Spleen (tissue), 11 donors: ENCODE measurements around the gene GAS2. TPM values are rescaled to one million over a fixed set of nuclear protein-coding genes. Genes with fewer than 3 reads are reported as not detected.

Experiments used
- DNase-seq: peaks from one replicate; pipeline ENCODE4 v3.0.0-alpha.2; 2020
- H3K27ac ChIP-seq, 8 donors: fragments of 200-600 bp; sonication (generic) in 7 of 8; 1 replicate in 4 of 8; 2 replicates in 4 of 8; pipeline versions ENCODE4 v1.5.0 to v1.8.0; 2016 to 2021; ENCODE audit warnings: inconsistent platforms in 4 of 8, mild to moderate bottlenecking in 4 of 8, moderate library complexity in 1 of 8
- H3K27me3 ChIP-seq, 7 donors: fragments of 200-600 bp; sonication (generic) in 6 of 7; replicated peaks in 1 of 7; 1 replicate in 4 of 7; 2 replicates in 3 of 7; pipeline versions ENCODE4 v1.5.0 to v1.8.0; 2016 to 2021; ENCODE audit warnings: inconsistent platforms in 3 of 7, mild to moderate bottlenecking in 1 of 7
- H3K36me3 ChIP-seq, 6 donors: fragments of 200-600 bp; sonication (generic) in 5 of 6; 1 replicate in 4 of 6; 2 replicates in 2 of 6; pipeline versions ENCODE4 v1.5.0 to v1.8.0; 2016 to 2021; ENCODE audit warnings: inconsistent platforms in 2 of 6
- H3K4me1 ChIP-seq, 6 donors: fragments of 200-600 bp; sonication (generic) in 5 of 6; 1 replicate in 3 of 6; 2 replicates in 3 of 6; pipeline versions ENCODE4 v1.5.0 to v1.8.0; 2016 to 2021; ENCODE audit warnings: inconsistent platforms in 3 of 6
- H3K4me3 ChIP-seq, 8 donors: fragments of 200-600 bp; sonication (generic) in 7 of 8; 1 replicate in 4 of 8; 2 replicates in 4 of 8; pipeline versions ENCODE4 v1.5.0 to v1.8.0; 2016 to 2021; ENCODE audit warnings: inconsistent platforms in 4 of 8, mild to moderate bottlenecking in 4 of 8, moderate library complexity in 2 of 8
- H3K9me3 ChIP-seq, 8 donors: fragments of 200-600 bp; sonication (generic) in 7 of 8; 1 replicate in 4 of 8; 2 replicates in 4 of 8; pipeline versions ENCODE4 v1.5.0 to v1.8.0; 2016 to 2021; ENCODE audit warnings: inconsistent platforms in 4 of 8
- POLR2A ChIP-seq, 3 donors: fragments of 450-650 bp; IDR thresholded peaks; one replicate each; pipeline ENCODE4 v1.5.1; 2017; ENCODE audit warnings: antibody characterized with exemption in 3 of 3, mild to moderate bottlenecking in 1 of 3
- POLR2AphosphoS5 ChIP-seq, 3 donors: sonication (generic); formaldehyde crosslinking; IDR thresholded peaks; one replicate each; pipeline ENCODE4 v1.5.1; 2017; ENCODE audit warnings: antibody characterized with exemption in 3 of 3
- WGBS, 5 donors: extraction: QIAGEN DNeasy Blood & Tissue Kit in 3 of 5; methylation state at CpG; one replicate each; pipeline versions ENCODE4 v1.1.5 to v1.1.7; 2013 to 2018; 5-methylcytosine and 5-hydroxymethylcytosine counted together
- intact Hi-C: fragments of 100-400 bp; cut with DNase I; formaldehyde crosslinking; loops from one replicate; pipeline ENCODE4 v1.15.0; 2023; ENCODE audit warnings: low total_unique reads
- polyA plus RNA-seq, 3 donors: library from polyadenylated mRNA; stranded (reverse); fragments of 200-250 nt; gene quantifications; one replicate each; pipeline ENCODE4 v1.2.1, GENCODE V29; 2013
- total RNA-seq, 7 donors: library from RNA; depleted of rRNA in 3 of 7; stranded (reverse); fragments of >200 nt in 3 of 7; fragmentation: NEBNext Ultra II Directional in 4 of 7; extraction: Animal tissue kit (Norgen Biotek cat#: 25700) in 4 of 7; gene quantifications; one replicate each; pipeline versions ENCODE4 v1.1.0 to v1.2.1, GENCODE V29; 2016 to 2021
- TF ChIP-seq, protein P1 (sequence below), 11 experiments: fragments of 200-600 bp in 7 of 11; fragments of 450-650 bp in 4 of 11; sonication (generic) in 4 of 11; IDR thresholded peaks in 8 of 11; conservative IDR thresholded peaks in 3 of 11; 1 replicate in 7 of 11; 2 replicates in 4 of 11; pipeline versions ENCODE4 v1.4.0 to v1.8.0; 2016 to 2021; ENCODE audit warnings: antibody characterized with exemption in 11 of 11, inconsistent platforms in 4 of 11, mild to moderate bottlenecking in 1 of 11
- donor health status: healthy with polysubstance abuse.
- donor health status: DM: no; HTN: no; CAD: no; lungs with moderate emphysema.
- donor health status: DM: no; HTN: no; CAD: no.
- donor health status: Bipolar disorder and iron deficiency.
- donor health status: healthy.
- donor health status: DM: no; HTN: no; CAD: no.
- donor health status: DM: yes; HTN: yes; CAD: no.

The GAS2 gene
- total and polyA plus RNA-seq, 10 donors = 1.1 to 9.1 (median 2.2) TPM

DNA sequence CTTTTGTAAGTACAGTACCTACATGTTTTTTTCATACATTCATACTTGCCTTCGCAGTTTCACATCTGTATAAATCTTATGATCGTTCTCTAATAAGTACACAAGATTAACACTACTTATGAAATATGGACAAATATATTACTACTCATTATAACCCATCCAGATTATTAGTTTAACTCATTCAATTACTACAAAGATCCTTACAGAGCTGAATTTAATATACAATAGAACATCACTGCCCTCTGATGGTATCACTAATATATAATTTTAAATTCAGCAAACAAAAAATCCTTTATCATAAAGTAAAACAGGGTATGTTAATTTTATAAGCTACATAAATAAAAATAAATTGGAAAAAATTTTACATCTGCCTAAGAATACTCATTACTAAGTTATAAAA is 155.8 kb downstream of the GAS2 start:
- intact Hi-C loops = no loop called here
- Histone ChIP-seq H3K27ac (no peak overlapping the region), H3K27me3 (no peaks in the 10 kb centered on the region), H3K4me3 (no peak overlapping the region), H3K9me3 (no peaks in the 10 kb centered on the region), H3K4me1 (peaks cover 0 to 4% (median 0%) of the 10 kb centered on the region in 6 donors), H3K36me3 (peaks cover 0 to 100% (median 37%) of the 10 kb centered on the region in 6 donors)
- no peak for DNase-seq
- TF ChIP-seq POLR2A (IDR thresholded peaks at IDR 0.05) = no peak
- TF ChIP-seq, protein P1, sequence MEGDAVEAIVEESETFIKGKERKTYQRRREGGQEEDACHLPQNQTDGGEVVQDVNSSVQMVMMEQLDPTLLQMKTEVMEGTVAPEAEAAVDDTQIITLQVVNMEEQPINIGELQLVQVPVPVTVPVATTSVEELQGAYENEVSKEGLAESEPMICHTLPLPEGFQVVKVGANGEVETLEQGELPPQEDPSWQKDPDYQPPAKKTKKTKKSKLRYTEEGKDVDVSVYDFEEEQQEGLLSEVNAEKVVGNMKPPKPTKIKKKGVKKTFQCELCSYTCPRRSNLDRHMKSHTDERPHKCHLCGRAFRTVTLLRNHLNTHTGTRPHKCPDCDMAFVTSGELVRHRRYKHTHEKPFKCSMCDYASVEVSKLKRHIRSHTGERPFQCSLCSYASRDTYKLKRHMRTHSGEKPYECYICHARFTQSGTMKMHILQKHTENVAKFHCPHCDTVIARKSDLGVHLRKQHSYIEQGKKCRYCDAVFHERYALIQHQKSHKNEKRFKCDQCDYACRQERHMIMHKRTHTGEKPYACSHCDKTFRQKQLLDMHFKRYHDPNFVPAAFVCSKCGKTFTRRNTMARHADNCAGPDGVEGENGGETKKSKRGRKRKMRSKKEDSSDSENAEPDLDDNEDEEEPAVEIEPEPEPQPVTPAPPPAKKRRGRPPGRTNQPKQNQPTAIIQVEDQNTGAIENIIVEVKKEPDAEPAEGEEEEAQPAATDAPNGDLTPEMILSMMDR (IDR thresholded peaks at IDR 0.05 in 8 of 11, conservative IDR thresholded peaks at IDR 0.05 in 3 of 11) = no peak
- 91 to 96% (median 94%) methylated on average over 2 of the region's 2 CpGs for WGBS, 5 donors

DNA sequence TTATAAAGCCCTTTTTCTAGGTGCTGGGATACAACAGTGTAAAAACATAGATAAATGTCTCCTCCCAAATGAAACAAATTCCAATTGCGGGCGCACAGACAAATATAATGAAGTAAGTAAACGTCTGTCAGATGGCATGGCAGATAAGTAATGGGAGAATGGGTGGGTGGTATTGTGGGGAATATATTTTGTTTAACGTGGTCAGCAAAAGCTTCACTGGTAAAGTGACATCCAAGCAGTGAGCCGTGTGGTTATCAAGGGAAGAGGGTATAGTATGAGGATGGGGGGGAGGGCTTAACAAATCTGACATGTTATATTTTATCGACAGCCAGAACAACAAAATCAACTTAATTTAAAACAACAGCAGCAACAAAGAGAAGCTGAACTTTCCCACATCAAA is 162.0 kb downstream of the GAS2 start:
- TF ChIP-seq POLR2AphosphoS5 (IDR thresholded peaks at IDR 0.05) = no peak
- no peak for TF ChIP-seq POLR2A (IDR thresholded peaks at IDR 0.05)
- TF ChIP-seq, protein P1 (IDR thresholded peaks at IDR 0.05 in 8 of 11, conservative IDR thresholded peaks at IDR 0.05 in 3 of 11) = no peak
- Histone ChIP-seq H3K36me3 (peaks cover 0 to 40% (median 14%) of the 10 kb centered on the region in 6 donors), H3K4me1 (peaks cover 6 to 33% (median 22%) of the 10 kb centered on the region in 6 donors), H3K27me3 (no peaks in the 10 kb centered on the region), H3K9me3 (no peaks in the 10 kb centered on the region), H3K27ac (no peak overlapping the region), H3K4me3 (peak overlapping the region in 6 of 8 donors; percentile 75 to 96 (median 89))
- DNase-seq = no peak
- WGBS, 5 donors = 53 to 63% (median 57%) methylated on average over 6 of the region's 6 CpGs
- intact Hi-C loops = no loop called here

DNA sequence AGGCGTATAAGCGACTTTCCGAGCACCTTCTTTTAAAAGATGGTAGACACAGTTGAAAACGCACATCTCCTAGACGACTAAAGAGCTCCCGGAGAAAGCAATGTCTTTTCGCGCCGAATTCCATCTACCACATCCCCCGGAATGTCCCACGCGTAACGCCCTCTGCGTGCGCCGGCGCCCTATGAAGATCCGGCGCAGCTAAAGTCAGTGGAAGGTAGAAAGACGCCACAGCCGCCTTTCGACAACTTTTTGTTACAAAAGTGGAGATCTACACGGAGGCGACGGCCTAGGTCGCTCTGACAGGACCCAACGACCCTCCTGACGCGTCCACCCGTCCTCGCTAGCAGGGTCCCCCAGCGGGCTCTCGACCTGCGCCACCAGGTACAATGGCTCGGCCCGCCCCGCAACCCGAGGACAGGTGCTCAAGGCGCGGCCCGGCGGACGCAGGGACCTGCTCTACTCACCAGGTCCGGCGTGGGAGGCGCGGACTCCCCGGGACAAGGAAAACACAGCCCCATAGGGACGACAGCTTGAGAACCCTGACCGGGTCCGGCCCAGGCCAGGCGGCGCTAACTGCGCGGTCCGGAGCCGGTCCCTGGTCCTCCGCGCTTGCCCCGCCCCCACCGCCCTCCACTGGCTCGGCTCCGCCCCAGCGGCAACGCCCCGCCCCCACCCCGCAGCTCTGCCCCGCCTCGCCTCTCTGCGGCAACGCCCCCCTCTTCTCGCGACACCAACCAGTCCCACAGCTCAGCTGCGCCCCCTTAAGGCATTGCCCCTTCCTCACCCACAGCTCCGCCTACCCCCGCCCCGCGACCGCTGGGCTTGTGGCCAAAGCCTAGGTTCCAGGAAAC is 163.0 kb downstream of the GAS2 start, which contains the start of gene SVIP:
TSS of gene SVIP (minus strand) at position 571 of the 851 bp plus-strand sequence. CDS start at position 518, 53 bp downstream.
- WGBS, 5 donors = 0 to 1% (median 0%) methylated on average over 30 to 78 of the region's 79 CpGs
- peak; percentile 98 for DNase-seq
- peaks cover 6 to 33% (median 22%) of the 10 kb centered on the region in 6 donors for H3K4me1 ChIP-seq
- peaks cover 0 to 29% (median 9%) of the 10 kb centered on the region in 6 donors for H3K36me3 ChIP-seq
- peak within 1 kb of the TSS; percentile 75 to 96 (median 90) for H3K4me3 ChIP-seq
- H3K27ac ChIP-seq = peak within 1 kb of the TSS; percentile 80 to 95 (median 91)
- no peaks in the 10 kb centered on the region for H3K9me3 ChIP-seq
- H3K27me3 ChIP-seq = no peaks in the 10 kb centered on the region
- intact Hi-C loops = no loop called here
- TF ChIP-seq, protein P1 (IDR thresholded peaks at IDR 0.05 in 8 of 11, conservative IDR thresholded peaks at IDR 0.05 in 3 of 11) = peak; percentile 55 to 88 (median 73)
- TF ChIP-seq POLR2AphosphoS5 (IDR thresholded peaks at IDR 0.05) (peak; percentile 86 to 92 (median 91)), POLR2A (IDR thresholded peaks at IDR 0.05) (peak in 2 of 3 donors; percentile 28 to 61)

DNA sequence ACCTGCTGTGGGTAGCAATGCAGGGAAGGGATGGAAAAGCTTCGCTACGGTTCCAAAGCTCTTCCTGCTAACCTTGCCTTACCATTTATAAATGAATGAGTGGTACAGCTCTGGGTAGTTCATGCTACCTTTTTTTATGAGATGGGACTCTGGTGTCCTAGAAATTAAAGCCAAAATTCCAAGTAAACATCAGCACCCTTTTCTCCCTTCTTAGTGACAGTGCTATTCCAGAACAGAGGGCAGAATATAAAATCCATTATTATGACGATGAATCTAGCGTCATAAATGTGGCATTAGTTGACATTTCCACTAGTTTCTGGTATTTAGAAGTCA is 163.6 kb downstream of the GAS2 start:
- TF ChIP-seq POLR2AphosphoS5 (IDR thresholded peaks at IDR 0.05) = no peak
- TF ChIP-seq, protein P1 (IDR thresholded peaks at IDR 0.05 in 8 of 11, conservative IDR thresholded peaks at IDR 0.05 in 3 of 11) = no peak
- TF ChIP-seq POLR2A (IDR thresholded peaks at IDR 0.05) = no peak
- no peaks in the 10 kb centered on the region for H3K27me3 ChIP-seq
- DNase-seq = no peak
- peaks cover 0 to 23% (median 7%) of the 10 kb centered on the region in 6 donors for H3K36me3 ChIP-seq
- WGBS, 5 donors = 14 to 18% (median 15%) methylated on average over 4 of the region's 4 CpGs
- peaks cover 6 to 33% (median 22%) of the 10 kb centered on the region in 6 donors for H3K4me1 ChIP-seq
- H3K27ac ChIP-seq = peak overlapping the region in 6 of 8 donors; percentile 87 to 95 (median 92)
- intact Hi-C loops = no loop called here
- H3K4me3 ChIP-seq = peak overlapping the region in 7 of 8 donors; percentile 75 to 96 (median 89)
- H3K9me3 ChIP-seq = no peaks in the 10 kb centered on the region
